IMR-90 (cell line): Measurements from ENCODE around the gene TDP2. TPM values are rescaled to one million over a fixed set of nuclear protein-coding genes. Genes with fewer than 3 reads are reported as not detected.

Source experiments
- ATAC-seq: fragments of 200-7000 bp; cut with Tn5 transposase; 2 replicates; pipeline ENCODE4 v1.9.1; 2020; ENCODE audit warnings: low read depth, mild to moderate bottlenecking, moderate library complexity
- BruUV-seq: library from RNA; stranded (reverse); fragments of 400-500 nt; replicated peaks from 2 replicates; lab custom pipeline; 2021; lab: Mats Ljungman, UMichigan
- CTCF ChIA-PET: fragments of 300-600 bp; formaldehyde crosslinking; extraction: SDS; loops from one replicate; lab custom pipeline; 2021; ENCODE audit warnings: antibody characterized with exemption; lab: Yijun Ruan, JAX
- POLR2A ChIA-PET: fragments of 300-600 bp; sonication (Branson Sonifier 250); formaldehyde crosslinking; loops from one replicate; lab custom pipeline; 2022; ENCODE audit warnings: antibody characterized with exemption; ENCODE audit not compliant: unreplicated experiment; lab: Charles Lee
- DNase-seq: peaks from one replicate; pipeline ENCODE4 v3.0.0; 2013
- H2AFZ ChIP-seq: replicated peaks from 2 replicates; pipeline ENCODE3; 2013; ENCODE audit warnings: low read length, mild to moderate bottlenecking; ENCODE audit not compliant: poor library complexity
- H2AK5ac ChIP-seq: 2 replicates; pipeline ENCODE4 v1.6.1; 2013; ENCODE audit warnings: low read depth, low read length, inconsistent platforms
- H2AK9ac ChIP-seq: replicated peaks from 2 replicates; pipeline ENCODE3; 2013; ENCODE audit warnings: mild to moderate bottlenecking, low read depth, low read length, moderate library complexity; ENCODE audit not compliant: poor library complexity
- H2BK120ac ChIP-seq: 2 replicates; pipeline ENCODE4 v1.6.1; 2013; ENCODE audit warnings: low read depth, low read length, inconsistent platforms
- H2BK15ac ChIP-seq: 3 replicates; pipeline ENCODE4 v1.6.1; 2013; ENCODE audit warnings: low read depth, low read length, inconsistent platforms
- H2BK20ac ChIP-seq: 2 replicates; pipeline ENCODE4 v1.6.1; 2013; ENCODE audit warnings: low read depth, mild to moderate bottlenecking, inconsistent platforms, low read length, moderate library complexity
- H2BK5ac ChIP-seq: 2 replicates; pipeline ENCODE4 v1.6.1; 2013; ENCODE audit warnings: mild to moderate bottlenecking, low read depth, low read length, inconsistent platforms; ENCODE audit not compliant: poor library complexity, severe bottlenecking
- H3K14ac ChIP-seq: replicated peaks from 2 replicates; pipeline ENCODE4 v1.6.1; 2013; ENCODE audit warnings: low read depth, low read length, inconsistent platforms
- H3K18ac ChIP-seq: 2 replicates; pipeline ENCODE4 v1.6.1; 2013; ENCODE audit warnings: low read depth, low read length, control low read depth
- H3K23ac ChIP-seq: 2 replicates; pipeline ENCODE4 v1.6.1; 2013; ENCODE audit warnings: low read depth, low read length, inconsistent platforms
- H3K27ac ChIP-seq: 2 replicates; pipeline ENCODE4 v1.5.1; 2013; ENCODE audit warnings: mild to moderate bottlenecking, control low read depth, low read length; ENCODE audit not compliant: insufficient read depth
- H3K27me3 ChIP-seq: 2 replicates; pipeline ENCODE4 v1.6.1; 2013; ENCODE audit warnings: low read length; ENCODE audit not compliant: control insufficient read depth, insufficient read depth
- H3K36me3 ChIP-seq: 2 replicates; pipeline ENCODE4 v1.6.1; 2013; ENCODE audit warnings: low read length, mixed read lengths; ENCODE audit not compliant: control insufficient read depth, insufficient read depth
- H3K4ac ChIP-seq: 2 replicates; pipeline ENCODE4 v1.6.1; 2013; ENCODE audit warnings: low read depth, low read length, inconsistent platforms
- H3K4me1 ChIP-seq: 2 replicates; pipeline ENCODE4 v1.6.1; 2013; ENCODE audit warnings: low read length, mixed read lengths; ENCODE audit not compliant: control insufficient read depth, insufficient read depth
- H3K4me2 ChIP-seq: 2 replicates; pipeline ENCODE4 v1.6.1; 2013; ENCODE audit warnings: low read depth, mild to moderate bottlenecking, control low read depth, low read length, moderate library complexity
- H3K4me3 ChIP-seq: 2 replicates; pipeline ENCODE4 v1.5.1; 2013; ENCODE audit warnings: low read depth, mild to moderate bottlenecking, control low read depth, low read length, moderate library complexity; ENCODE audit not compliant: insufficient read depth
- H3K56ac ChIP-seq: 2 replicates; pipeline ENCODE4 v1.6.1; 2013; ENCODE audit warnings: low read length, inconsistent platforms; ENCODE audit not compliant: insufficient read depth; ENCODE audit errors: extremely low read depth
- H3K79me1 ChIP-seq, 2 experiments: 2 replicates each; pipeline ENCODE4 v1.6.1; 2013; ENCODE audit warnings: low read length in 2 of 2, inconsistent platforms in 1 of 2, low read depth in 1 of 2
- H3K9ac ChIP-seq: 2 replicates; pipeline ENCODE4 v1.6.1; 2013; ENCODE audit warnings: low read depth, low read length, control low read depth
- H3K9me1 ChIP-seq: 2 replicates; pipeline ENCODE4 v1.6.1; 2013; ENCODE audit warnings: low read length, inconsistent platforms; ENCODE audit not compliant: insufficient read depth
- H3K9me3 ChIP-seq: 2 replicates; pipeline ENCODE4 v1.6.1; 2013; ENCODE audit warnings: low read length; ENCODE audit not compliant: control insufficient read depth, insufficient read depth
- H4K20me1 ChIP-seq: 2 replicates; pipeline ENCODE4 v1.6.1; 2013; ENCODE audit warnings: low read length, inconsistent platforms; ENCODE audit not compliant: insufficient read depth
- H4K5ac ChIP-seq: 2 replicates; pipeline ENCODE4 v1.6.1; 2013; ENCODE audit warnings: mild to moderate bottlenecking, low read depth, low read length, control low read depth
- H4K8ac ChIP-seq, 2 experiments: 2 replicates each; pipeline ENCODE4 v1.6.1; 2013; ENCODE audit warnings: low read depth in 2 of 2, low read length in 2 of 2, control low read depth in 1 of 2, inconsistent platforms in 1 of 2
- H4K91ac ChIP-seq: 2 replicates; pipeline ENCODE4 v1.6.1; 2013; ENCODE audit warnings: low read depth, low read length, inconsistent platforms; ENCODE audit not compliant: insufficient read depth
- CHD1 ChIP-seq: IDR thresholded peaks from 2 replicates; pipeline ENCODE4 v1.6.1; 2012; ENCODE audit warnings: low read depth, low read length, improper control_type of control experiment
- WGBS, 2 experiments: methylation state at CpG; one replicate each; pipeline versions ENCODE4 v1.1.5 to v1.1.7; 2013; ENCODE audit warnings: missing lambda C conversion rate in 2 of 2; ENCODE audit not compliant: insufficient read length in 1 of 2; ENCODE audit errors: extremely low coverage in 2 of 2; 5-methylcytosine and 5-hydroxymethylcytosine counted together
- dilution Hi-C: fragments of 300-500 bp; cut with HindIII; formaldehyde crosslinking; loops from one replicate; pipeline ENCODE4 v1.14.3; 2018; ENCODE audit warnings: low sequenced_read_pairs; ENCODE audit not compliant: unreplicated experiment
- in situ Hi-C: fragments of 300-500 bp; cut with MboI; formaldehyde crosslinking; loops from 3 replicates; pipeline ENCODE4 v1.14.3; 2019; ENCODE audit warnings: low sequenced_read_pairs, inconsistent platforms, mixed read lengths
- intact Hi-C: fragments of 100-400 bp; cut with micrococcal nuclease; formaldehyde crosslinking; loops from 2 replicates; pipeline ENCODE4 v1.10.0; 2022
- polyA plus RNA-seq, 3 experiments: library from polyadenylated mRNA; depleted of rRNA; stranded (reverse); fragments of >200 nt; gene quantifications; 2 replicates each; pipeline ENCODE4 v1.2.3, GENCODE V29; 2012; ENCODE audit warnings: low replicate concordance in 1 of 3
- total RNA-seq: library from RNA; depleted of rRNA; stranded (reverse); fragments of >200 nt; gene quantifications from 2 replicates; pipeline ENCODE4 v1.2.3, GENCODE V29; 2012

The TDP2 gene
- total and polyA plus RNA-seq, 2 of the 4 experiments (the other 2 are of a cell fraction), result 13.6 to 22.8 TPM

- ATAC-seq, result no peak
- Histone ChIP-seq H3K27me3 (no peaks in the 10 kb centered on the region), H4K8ac (no peak overlapping the region), H3K4me1 (no peaks in the 10 kb centered on the region), H2BK5ac (no peak overlapping the region), H4K20me1 (no peaks in the 10 kb centered on the region), H4K91ac (no peak overlapping the region), H3K14ac (no peak overlapping the region), H3K4me2 (no peak overlapping the region), H3K18ac (no peak overlapping the region), H3K27ac (no peak overlapping the region), H3K9me1 (no peaks in the 10 kb centered on the region), H4K5ac (no peak overlapping the region), H2AK5ac (no peak overlapping the region), H2AFZ (no peak overlapping the region), H2BK120ac (no peak overlapping the region), H3K9ac (no peak overlapping the region), H3K79me1 (no peaks in the 10 kb centered on the region), H3K56ac (no peak overlapping the region), H2BK15ac (no peak overlapping the region), H2BK20ac (no peak overlapping the region), H3K4ac (no peak overlapping the region), H2AK9ac (no peak overlapping the region), H3K4me3 (no peak overlapping the region), H3K9me3 (no peaks in the 10 kb centered on the region), H3K36me3 (no peaks in the 10 kb centered on the region), H3K23ac (no peak overlapping the region)
- dilution Hi-C loops (no loop called here), in situ Hi-C loops (loop anchor here (10.0 kb wide), 1 partner anchor 257 kb away; no protein-coding TSS in a partner anchor), intact Hi-C loops (loop anchor here (10.0 kb wide), 1 partner anchor 407 kb away; no protein-coding TSS in a partner anchor)
- POLR2A ChIA-PET, result no interaction called here
- 60% methylated on average over 1 of the region's 4 CpGs; no CpG with 5 or more reads in 1 of the 2 experiments for WGBS, 2 experiments
- CTCF ChIA-PET, result no interaction called here
- no peak for DNase-seq
- no TSS peak for BruUV-seq
- TF ChIP-seq CHD1, result no peak
These were observed 25.3 kb upstream of the TDP2 start for GRCh38 chr6:24692003-24692402.
